HUES6 (cell line): ENCODE data around the gene SLC24A1.

Source experiments
- H3K27ac ChIP-seq: 2 replicates; pipeline ENCODE4 v1.7.0; 2013; ENCODE audit warnings: low read depth, mild to moderate bottlenecking, low read length, inconsistent platforms
- H3K27me3 ChIP-seq: 2 replicates; pipeline ENCODE4 v1.6.1; 2013; ENCODE audit warnings: low read length; ENCODE audit not compliant: control insufficient read depth, insufficient read depth
- H3K36me3 ChIP-seq: 2 replicates; pipeline ENCODE4 v1.6.1; 2013; ENCODE audit warnings: low read length; ENCODE audit not compliant: control insufficient read depth, insufficient read depth
- H3K4me1 ChIP-seq: 2 replicates; pipeline ENCODE4 v1.6.1; 2013; ENCODE audit warnings: low read length; ENCODE audit not compliant: control insufficient read depth, insufficient read depth
- H3K4me3 ChIP-seq: 2 replicates; pipeline ENCODE4 v1.5.1; 2013; ENCODE audit warnings: low read depth, low read length
- H3K9ac ChIP-seq: one replicate; pipeline ENCODE4 v1.6.1; 2013; ENCODE audit warnings: mild to moderate bottlenecking, low read length
- H3K9me3 ChIP-seq: 2 replicates; pipeline ENCODE4 v1.6.1; 2013; ENCODE audit warnings: low read depth, low read length; ENCODE audit not compliant: control insufficient read depth, insufficient read depth

The SLC24A1 gene

GRCh38 chr15:65688462-65688861 is 66.7 kb downstream of the SLC24A1 start:
- no peaks in the 10 kb centered on the region for H3K27me3 ChIP-seq
- H3K27ac ChIP-seq, result no peak overlapping the region
- 0 out of 2 replicates have a peak, but pooled peaks cover 3% of the 10 kb centered on the region for H3K36me3 ChIP-seq
- H3K4me1 ChIP-seq, result no peaks in the 10 kb centered on the region
- no peak overlapping the region for H3K4me3 ChIP-seq
- H3K9ac ChIP-seq, result no peak overlapping the region
- H3K9me3 ChIP-seq, result no peaks in the 10 kb centered on the region

- H3K4me3 ChIP-seq, result no peak overlapping the region
- H3K27ac ChIP-seq, result no peak overlapping the region
- H3K36me3 ChIP-seq, result 0 out of 2 replicates have a peak, but pooled peaks cover 3% of the 10 kb centered on the region
- no peaks in the 10 kb centered on the region for H3K27me3 ChIP-seq
- no peaks in the 10 kb centered on the region for H3K4me1 ChIP-seq
- no peak overlapping the region for H3K9ac ChIP-seq
- H3K9me3 ChIP-seq, result no peaks in the 10 kb centered on the region
These were observed 68.4 kb downstream of the SLC24A1 start for GRCh38 chr15:65690173-65690572.

DNA sequence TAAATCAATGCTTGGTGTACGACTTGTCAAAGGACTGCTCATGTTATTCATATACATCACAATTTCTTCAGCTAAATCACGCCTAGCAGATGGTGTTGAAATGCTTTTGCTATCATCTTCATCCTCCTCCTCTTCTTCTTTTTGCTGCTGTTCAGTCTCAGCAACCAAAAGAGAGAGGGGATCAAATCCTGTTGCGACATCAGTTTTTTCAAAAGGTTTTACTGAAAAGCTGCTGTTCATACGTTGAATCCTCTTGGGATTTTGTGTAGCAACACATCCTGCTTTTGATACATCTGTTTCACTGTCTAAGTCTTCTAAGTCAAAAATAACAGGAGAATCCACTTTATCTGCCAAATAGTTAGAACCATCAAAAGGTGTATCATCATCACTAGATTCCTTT is 69.0 kb downstream of the SLC24A1 start:
- Histone ChIP-seq H3K4me3 (no peak overlapping the region), H3K27me3 (no peaks in the 10 kb centered on the region), H3K36me3 (0 out of 2 replicates have a peak, but pooled peaks cover 3% of the 10 kb centered on the region), H3K4me1 (no peaks in the 10 kb centered on the region), H3K9me3 (no peaks in the 10 kb centered on the region), H3K27ac (no peak overlapping the region), H3K9ac (no peak overlapping the region)

- Histone ChIP-seq H3K4me1 (no peaks in the 10 kb centered on the region), H3K36me3 (0 out of 2 replicates have a peak, but pooled peaks cover 3% of the 10 kb centered on the region), H3K4me3 (no peak overlapping the region), H3K9me3 (no peaks in the 10 kb centered on the region), H3K27ac (no peak overlapping the region), H3K27me3 (no peaks in the 10 kb centered on the region), H3K9ac (no peak overlapping the region)
These were observed 73.3 kb downstream of the SLC24A1 start for GRCh38 chr15:65695081-65695480.
